ENCODE data around the gene LRRC28. TPM values are rescaled to one million over a fixed set of nuclear protein-coding genes. Genes with fewer than 3 reads are reported as not detected.
A peak's percentile ranks its signal among the peaks of the same experiment; 100 is the strongest.

LRRC28 gene
- total RNA-seq, 2 donors from 2014 or later: 27.2 to 28.4 TPM

- Histone ChIP-seq H3K4me1 (peaks cover 8% of the 10 kb centered on the region), H3K27me3 (no peaks in the 10 kb centered on the region), H3K9me3 (no peaks in the 10 kb centered on the region), H3K36me3 (no peaks in the 10 kb centered on the region), H3K4me3 (no peak overlapping the region), H3K27ac (peak overlapping the region; percentile 35), H3K9ac (ENCODE audit: low read depth in 2 of 2, low read length in 2 of 2) (no peak overlapping the region)
- intact Hi-C loops (cut with DNase I): no loop called here
- DNase-seq: no peak
- no peak for TF ChIP-seq CTCF (IDR thresholded peaks at IDR 0.05)
These were observed 173.8 kb downstream of the LRRC28 start for GRCh38 chr15:99424978-99425656.

GRCh38 chr15:99425657-99426301 lies 174.5 kb downstream of the LRRC28 start:
- intact Hi-C loops (cut with DNase I): no loop called here

GRCh38 chr15:99426431-99427105 lies 175.3 kb downstream of the LRRC28 start:
- intact Hi-C loops (cut with DNase I): no loop called here
- peak overlapping the region in 1 of 2 donors; percentile 3 for H3K9ac ChIP-seq (ENCODE audit: low read depth in 2 of 2, low read length in 2 of 2)
- peaks cover 8% of the 10 kb centered on the region for H3K4me1 ChIP-seq
- TF ChIP-seq CTCF (IDR thresholded peaks at IDR 0.05): no peak
- H3K27ac ChIP-seq: no peak overlapping the region
- H3K36me3 ChIP-seq: no peaks in the 10 kb centered on the region
- peak; percentile 59 for DNase-seq
- H3K27me3 ChIP-seq: no peaks in the 10 kb centered on the region
- H3K9me3 ChIP-seq: no peaks in the 10 kb centered on the region
- H3K4me3 ChIP-seq: no peak overlapping the region

More at GRCh38 chr15:99425657-99426301, 174.5 kb downstream of the LRRC28 start:
- H3K36me3 ChIP-seq: no peaks in the 10 kb centered on the region
- DNase-seq: no peak
- H3K27ac ChIP-seq: peak overlapping the region; percentile 35
- H3K9me3 ChIP-seq: no peaks in the 10 kb centered on the region
- no peak for TF ChIP-seq CTCF (IDR thresholded peaks at IDR 0.05)
- no peaks in the 10 kb centered on the region for H3K27me3 ChIP-seq
- peak overlapping the region; percentile 3 to 28 for H3K9ac ChIP-seq (ENCODE audit: low read depth in 2 of 2, low read length in 2 of 2)
- no peak overlapping the region for H3K4me3 ChIP-seq
- peaks cover 8% of the 10 kb centered on the region for H3K4me1 ChIP-seq

GRCh38 chr15:99427210-99427609 lies 175.9 kb downstream of the LRRC28 start:
- Histone ChIP-seq H3K27ac (no peak overlapping the region), H3K36me3 (no peaks in the 10 kb centered on the region), H3K4me1 (peaks cover 8% of the 10 kb centered on the region), H3K9ac (ENCODE audit: low read depth in 2 of 2, low read length in 2 of 2) (no peak overlapping the region), H3K4me3 (no peak overlapping the region), H3K27me3 (no peaks in the 10 kb centered on the region), H3K9me3 (no peaks in the 10 kb centered on the region)
- DNase-seq: no peak
- intact Hi-C loops (cut with DNase I): no loop called here
- TF ChIP-seq CTCF (IDR thresholded peaks at IDR 0.05): no peak

- Histone ChIP-seq H3K9ac (ENCODE audit: low read depth in 2 of 2, low read length in 2 of 2) (no peak overlapping the region), H3K27me3 (no peaks in the 10 kb centered on the region), H3K36me3 (no peaks in the 10 kb centered on the region), H3K9me3 (no peaks in the 10 kb centered on the region), H3K27ac (no peak overlapping the region), H3K4me3 (no peak overlapping the region), H3K4me1 (peaks cover 9% of the 10 kb centered on the region)
- intact Hi-C loops (cut with DNase I): no loop called here
- DNase-seq: no peak
- no peak for TF ChIP-seq CTCF (IDR thresholded peaks at IDR 0.05)
These were observed 176.5 kb downstream of the LRRC28 start for GRCh38 chr15:99427668-99428361.

Measured in colonic mucosa (tissue), 4 donors.